Activated CD8-positive, alpha-beta memory T cell treated with anti-CD3 and anti-CD28 coated beads, Interleukin-2, amount 50 U/mL, for 1 hour (primary cell): ENCODE results near the gene KRT1.
"Not testable (repeated sequence)": the region's sequence is repeated elsewhere in the genome, so short reads cannot be mapped to it uniquely, and the experiment has no call there.

Experiments
- DNase-seq: peaks from one replicate; pipeline ENCODE4 v3.0.0-alpha.2; 2020; ENCODE audit errors: extremely low read depth

KRT1 gene

DNA sequence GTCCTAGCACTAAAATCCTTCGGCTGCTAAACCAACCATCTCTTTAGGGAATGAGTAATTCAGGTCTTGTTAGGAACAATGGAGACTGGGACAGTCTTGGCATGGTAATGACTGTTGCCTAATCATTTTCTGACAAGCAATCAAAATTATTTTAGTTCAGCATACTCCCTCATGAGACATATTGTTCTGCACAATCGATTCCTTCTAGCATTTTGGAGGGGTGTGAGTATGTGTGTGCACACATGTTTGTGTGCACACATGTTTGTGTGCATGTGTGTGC lies 2.1 kb upstream of the KRT1 start:
- no peak for DNase-seq

DNA sequence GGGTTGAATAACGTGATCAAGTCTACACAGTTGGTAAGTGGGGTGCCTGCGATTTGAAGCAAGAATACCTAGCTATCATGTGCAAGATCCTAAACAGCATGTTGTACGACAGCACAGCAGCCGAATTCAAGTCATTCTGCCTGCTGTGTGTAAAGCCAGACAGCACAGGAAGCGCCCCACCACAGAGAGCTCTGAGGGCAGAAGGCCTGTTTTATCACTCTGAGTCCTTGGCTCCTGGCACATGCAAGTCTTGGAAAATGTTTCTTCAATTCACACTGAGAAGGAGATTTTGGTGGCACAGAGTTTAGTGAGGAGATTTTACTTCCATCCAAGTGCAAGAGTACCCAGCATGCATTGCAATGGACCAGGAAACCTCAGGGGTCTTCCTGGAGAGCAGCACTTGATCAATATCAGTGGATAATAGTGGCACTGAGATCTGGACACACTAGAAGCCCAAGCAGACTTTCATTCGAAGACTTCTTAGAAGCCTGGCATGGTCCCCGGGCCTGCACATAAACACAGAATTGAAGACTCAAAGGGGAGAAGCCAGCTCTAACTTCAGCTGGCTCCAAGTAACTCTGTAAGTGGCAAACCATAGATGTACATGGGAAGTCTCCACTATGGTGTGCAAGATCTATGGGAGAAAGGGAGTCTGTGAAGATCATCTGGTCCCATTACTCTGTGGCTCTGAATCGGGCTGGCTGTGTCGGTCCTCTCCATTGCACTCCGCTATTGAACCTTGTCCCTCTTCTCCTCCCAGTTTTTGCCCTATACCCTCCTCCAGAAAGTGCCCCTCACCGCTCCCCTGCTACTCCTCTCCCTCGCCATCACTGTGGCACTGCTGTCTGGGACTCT lies 1.5 kb upstream of the KRT1 start:
- peak; percentile 8 for DNase-seq

DNA sequence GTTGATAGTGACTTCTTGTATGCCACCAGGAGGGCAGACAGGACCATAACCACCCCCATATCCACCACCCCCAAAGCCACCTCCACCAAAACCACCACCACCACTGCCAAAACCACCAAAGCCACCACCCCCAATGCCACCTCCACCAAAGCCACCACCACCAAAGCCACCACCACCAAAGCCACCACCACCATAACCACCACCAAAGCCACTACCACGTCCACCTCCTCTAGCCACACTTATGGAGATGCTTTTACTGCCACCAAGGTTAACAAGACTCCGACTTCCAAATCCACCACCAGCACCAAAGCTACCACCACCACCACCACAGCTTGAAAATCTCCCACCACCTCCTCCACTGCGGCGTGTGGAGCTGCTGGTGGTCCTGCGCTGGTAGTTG lies 332 bp downstream of the KRT1 start:
- DNase-seq: no peak

DNA sequence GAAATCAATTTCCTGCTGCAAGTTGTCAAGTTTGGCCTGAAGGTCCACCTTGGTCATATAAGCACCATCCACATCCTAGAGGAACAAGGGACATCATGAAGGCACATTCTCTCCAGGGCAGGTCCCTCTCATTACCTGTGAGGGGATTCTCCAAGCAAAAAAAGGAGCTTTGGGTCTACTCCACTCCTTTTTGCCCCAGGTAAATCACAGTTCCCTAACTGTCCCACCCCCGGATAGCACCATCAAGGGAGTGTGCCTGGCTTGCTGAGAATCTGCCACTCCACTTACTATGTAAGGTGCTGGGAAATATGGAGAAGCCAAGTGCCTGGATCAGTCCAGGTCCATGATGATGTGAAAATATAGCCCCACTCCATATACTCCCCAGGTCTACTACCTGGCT lies 2.5 kb downstream of the KRT1 start:
- DNase-seq: no peak

DNA sequence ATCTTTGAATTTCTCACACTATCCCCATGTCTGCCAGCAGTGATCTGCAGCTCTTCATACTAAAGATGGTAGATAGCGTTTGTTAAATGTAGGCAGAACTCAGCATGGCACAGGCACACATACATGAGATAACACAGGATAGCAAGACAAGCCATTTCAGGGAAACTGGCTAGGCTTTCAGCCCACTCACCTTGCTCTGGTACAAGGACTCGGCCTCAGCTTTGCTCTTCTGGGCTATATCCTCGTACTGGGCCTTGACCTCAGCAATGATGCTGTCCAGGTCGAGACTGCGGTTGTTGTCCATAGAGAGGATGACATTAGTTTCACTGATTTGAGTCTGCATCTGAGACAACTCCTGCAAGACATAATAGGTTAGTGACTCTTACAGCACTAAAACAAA lies 3.1 kb downstream of the KRT1 start:
- DNase-seq: no peak

DNA sequence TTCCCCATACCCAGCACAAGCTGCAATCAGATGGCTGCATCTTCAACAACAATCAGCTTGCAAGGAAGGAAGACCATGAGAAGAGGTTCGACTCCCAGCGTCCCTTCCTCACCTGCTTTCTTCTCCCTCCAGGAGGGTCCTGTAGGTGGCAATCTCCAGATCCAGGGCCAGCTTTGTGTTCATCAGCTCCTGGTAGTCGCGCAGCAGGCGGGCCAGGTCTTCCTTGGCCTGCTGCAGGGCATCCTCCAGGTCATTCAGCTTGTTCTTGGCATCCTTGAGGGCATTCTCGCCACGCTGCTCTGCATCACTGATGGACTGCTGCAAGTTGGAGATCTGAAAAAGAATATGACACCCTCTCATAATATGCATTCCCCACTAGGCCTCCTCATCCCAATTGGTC lies 4.0 kb downstream of the KRT1 start:
- DNase-seq: no peak

DNA sequence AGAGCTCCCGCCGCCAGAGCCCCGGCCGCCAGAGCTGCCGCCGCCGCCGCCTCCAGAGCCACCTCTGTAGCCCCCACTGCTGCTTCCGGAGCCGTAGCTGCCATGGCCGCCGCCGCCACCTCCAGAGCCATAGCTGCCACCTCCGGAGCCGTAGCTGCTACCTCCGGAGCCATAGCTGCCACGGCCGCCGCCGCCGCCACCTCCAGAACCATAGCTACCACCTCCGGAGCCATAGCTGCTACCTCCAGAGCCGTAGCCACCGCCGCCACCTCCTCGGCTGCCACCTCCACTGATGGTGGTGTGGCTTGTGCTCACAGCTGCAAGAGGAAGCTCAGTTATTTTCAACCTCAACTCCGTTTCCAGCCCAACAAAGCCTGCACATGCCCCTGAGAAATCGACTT lies 4.9 kb downstream of the KRT1 start:
- DNase-seq: no peak

DNA sequence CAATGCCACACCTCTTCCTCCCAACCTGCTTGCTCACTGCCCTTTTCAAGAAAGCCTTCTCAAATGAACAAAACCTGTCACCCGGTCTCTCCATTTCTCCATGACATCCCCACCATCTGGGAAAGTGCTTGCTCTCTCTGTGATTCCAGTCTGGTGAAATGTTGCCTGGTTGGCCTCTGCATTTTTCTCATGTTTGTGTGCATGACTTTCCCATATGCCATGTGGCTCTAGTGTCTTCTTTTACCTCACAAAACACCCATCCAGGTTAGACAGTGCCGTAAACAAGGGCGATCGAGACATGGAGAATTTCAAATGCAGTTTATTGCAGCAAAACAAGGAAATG lies 5.8 kb downstream of the KRT1 start:
- no peak for DNase-seq

DNA sequence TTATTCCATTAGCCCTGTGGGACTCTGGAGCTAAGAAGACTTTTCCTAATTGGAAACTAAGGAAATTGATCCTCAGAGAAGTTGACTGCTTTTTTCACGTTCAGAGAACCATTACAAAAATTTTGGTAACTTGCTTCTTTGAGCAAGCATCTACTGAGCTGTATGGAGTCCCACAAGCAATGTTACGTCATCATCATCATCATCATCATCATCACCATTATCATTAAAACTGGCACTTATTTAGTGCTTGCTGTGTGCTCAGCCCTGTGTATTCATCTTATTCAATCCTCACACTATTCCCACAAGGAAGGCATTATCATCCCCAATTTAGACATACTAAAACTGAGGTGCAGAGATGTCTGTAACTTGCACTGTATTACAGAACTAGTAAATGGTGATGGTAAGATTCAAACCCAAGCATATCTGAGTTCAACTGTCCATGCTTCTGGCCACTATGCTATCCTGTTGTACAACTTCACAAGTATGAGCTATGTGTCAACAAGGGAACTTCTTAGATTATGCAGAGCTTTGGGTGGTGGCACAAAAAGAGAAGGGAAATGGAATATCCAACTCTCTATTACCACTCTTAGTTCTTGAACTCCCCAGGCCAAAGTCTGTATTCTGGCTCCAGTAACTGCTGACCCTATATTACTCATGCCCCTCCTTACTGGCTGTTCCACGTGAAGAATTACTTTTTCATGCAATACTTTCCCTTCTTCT lies 6.3 kb downstream of the KRT1 start:
- no peak for DNase-seq

DNA sequence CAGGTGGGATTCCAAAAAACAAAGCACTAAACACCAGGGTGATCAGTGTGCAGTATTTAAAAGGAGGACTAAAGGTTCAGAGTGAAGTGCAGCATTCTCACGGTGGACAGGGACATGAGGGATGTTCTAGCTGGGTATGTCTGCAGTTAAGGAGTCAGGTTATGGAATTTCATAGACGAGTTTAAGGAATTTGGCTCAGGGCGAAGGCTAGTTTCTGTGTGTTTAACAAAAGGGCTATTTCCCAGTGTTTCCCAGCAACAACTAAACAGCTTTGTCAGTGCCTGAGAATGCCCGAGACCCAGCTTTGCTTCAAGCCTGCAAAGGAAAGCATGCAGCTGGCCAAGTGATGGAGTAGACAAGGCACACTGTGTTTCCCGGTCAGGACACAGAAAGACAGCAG lies 7.0 kb downstream of the KRT1 start:
- DNase-seq: no peak

DNA sequence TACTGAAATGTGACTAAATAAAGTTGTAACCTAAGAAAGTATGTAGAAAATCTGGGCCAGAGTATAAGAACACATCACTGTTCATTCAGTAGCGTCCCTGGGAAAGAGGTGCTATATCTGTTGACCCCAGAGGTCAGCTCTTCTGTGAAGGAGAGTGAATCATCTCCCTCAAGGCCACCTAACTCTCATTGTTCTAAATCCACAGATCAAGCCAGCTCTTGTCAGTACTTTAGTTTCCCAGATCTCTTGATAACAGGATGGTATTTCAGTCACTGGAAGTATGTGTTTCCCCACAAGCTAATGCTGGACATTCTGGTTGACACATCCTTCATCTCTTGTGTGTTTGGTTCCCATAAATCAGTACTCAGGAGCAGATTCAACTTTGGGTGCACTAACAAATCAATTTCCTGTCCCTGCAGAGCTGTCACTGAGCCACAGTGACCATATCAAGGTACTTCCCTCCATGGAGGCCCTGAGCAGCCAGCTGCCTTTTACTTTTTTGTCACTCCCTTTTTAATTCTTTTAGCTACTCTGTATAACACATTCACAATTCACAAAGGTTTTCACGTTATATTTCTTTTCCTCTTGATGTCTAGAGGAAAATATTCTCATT lies 7.8 kb downstream of the KRT1 start:
- no peak for DNase-seq

DNA sequence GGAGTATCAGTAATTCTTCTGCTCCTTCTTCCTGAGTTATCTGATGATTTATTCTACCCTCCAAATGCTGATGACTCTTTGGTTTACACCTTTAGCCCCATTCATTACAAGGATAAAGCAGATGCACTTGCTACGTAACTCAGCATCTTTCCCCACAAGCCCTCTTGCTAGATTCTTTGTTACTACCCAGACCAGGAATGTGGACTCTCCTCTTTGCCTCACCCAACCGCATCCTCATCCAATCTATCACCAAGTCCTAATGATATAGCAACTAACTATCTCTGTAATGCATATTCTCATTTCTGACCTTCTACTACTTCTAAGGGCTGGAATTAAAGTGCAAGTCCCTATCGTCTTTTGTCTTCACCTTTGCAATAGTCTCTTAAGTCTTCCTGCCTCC lies 9.2 kb downstream of the KRT1 start:
- DNase-seq: no peak

DNA sequence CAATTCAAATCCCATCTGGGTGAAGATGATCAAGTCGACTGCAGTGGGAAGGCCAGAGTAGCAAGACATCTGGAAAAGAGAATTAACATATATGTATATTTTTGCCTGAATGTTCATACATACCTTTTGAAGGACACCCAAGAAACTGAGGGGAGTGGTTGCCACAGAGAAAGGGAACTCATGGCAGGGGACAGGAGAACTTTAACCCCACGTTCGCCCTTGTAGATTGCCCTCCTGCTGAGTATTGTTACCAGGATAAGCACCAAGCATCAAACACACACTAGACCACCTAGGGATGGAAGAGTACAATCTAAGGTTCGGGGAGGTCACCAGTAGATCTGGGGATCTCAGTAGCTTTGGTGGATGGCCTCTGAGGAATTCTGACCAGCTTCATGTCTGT lies 9.7 kb downstream of the KRT1 start:
- no peak for DNase-seq

DNA sequence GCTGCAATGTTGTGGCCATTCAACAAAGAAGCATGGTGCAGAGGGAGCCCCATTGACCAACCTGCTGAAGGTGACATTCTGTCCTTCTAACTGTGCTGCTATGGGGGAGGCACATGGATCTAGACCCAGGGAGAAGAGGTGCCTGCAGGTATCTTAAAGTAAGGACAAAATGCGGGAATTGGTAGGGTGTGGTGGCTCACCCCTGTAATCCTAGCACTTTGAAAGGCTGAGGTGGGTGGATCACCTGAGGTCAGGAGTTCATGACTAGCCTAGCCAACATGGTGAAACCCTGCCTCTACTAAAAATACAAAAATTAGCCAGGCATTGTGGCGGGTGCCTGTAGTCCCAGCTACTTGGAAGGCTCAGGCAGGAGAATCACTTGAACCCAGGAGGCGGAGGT lies 10.3 kb downstream of the KRT1 start:
- DNase-seq: not testable (repeated sequence)

DNA sequence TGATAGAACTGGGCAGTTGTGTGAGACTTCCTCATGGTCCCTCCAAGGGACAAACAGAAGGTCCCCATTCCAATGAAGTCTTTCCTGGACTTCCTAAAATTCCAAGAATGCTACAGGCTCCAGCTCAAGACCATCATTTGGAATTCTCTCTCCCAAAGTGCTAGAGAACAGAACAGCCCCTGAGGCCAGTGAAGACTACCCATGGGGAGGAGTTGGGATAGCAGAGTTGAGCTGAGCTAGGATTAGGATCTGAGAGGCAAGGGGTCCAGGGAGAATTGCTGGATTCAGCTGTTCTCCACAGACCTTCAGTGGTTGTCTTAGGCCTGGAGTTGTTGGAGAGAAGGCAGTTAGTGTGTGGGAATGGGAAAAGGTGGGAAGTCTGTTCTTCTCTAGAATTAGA lies 10.8 kb downstream of the KRT1 start:
- no peak for DNase-seq

DNA sequence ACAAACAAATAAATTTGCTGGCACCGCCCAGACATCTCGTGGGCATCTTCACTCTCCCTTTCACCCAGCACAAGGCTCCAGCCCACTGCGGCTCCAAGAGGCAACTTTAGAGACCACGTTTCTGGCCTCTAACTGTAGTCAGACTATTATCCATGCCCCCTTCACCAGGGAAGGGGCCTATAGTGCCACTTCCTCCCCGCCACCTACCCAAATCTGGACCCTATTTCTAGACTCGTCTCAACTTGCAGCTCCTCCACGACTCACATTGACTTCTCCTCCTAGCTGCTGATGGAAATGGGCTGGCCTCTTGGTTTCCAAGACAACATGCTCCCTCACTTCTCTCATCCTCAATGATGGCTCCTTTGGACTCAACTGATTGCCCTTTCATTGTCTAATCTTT lies 12.3 kb downstream of the KRT1 start:
- no peak for DNase-seq

DNA sequence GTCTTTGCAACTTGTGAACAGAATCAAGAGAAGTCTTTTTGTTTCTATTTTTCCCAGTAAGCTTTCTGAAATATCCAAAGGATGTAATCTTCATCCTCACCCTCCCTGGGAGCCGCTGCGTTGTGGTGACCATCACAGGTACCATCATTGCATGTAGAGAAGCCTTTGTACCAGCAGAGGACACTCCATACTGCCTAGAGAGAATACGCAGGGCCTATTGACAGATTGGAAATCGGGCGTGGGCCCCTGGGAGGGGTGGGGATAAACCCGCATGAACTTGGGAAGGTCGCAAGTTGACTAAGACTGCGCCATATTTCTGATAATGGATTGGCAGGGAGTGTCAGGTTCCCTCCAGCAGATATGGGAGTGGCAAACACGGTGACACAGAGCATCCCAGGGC lies 12.7 kb downstream of the KRT1 start:
- DNase-seq: no peak

DNA sequence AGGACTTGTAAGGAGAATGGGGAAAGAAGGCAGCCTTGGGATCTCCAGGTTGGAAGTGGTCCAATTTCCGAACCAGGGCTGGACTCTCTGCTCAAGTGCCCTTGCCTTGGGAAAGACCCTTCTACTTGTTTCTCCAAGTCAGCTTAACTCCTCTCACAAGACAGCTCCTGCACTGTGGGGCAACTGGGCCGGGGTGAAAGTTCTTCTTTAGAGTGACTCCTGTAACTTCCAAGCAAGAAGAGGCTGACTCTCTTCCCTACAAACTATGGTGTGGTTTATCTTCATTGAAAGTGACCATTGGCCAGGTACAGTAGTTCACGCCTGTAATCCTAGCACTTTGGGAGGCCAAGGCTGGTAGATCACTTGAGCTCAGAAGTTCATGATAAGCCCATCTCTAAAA lies 13.7 kb downstream of the KRT1 start:
- no peak for DNase-seq

DNA sequence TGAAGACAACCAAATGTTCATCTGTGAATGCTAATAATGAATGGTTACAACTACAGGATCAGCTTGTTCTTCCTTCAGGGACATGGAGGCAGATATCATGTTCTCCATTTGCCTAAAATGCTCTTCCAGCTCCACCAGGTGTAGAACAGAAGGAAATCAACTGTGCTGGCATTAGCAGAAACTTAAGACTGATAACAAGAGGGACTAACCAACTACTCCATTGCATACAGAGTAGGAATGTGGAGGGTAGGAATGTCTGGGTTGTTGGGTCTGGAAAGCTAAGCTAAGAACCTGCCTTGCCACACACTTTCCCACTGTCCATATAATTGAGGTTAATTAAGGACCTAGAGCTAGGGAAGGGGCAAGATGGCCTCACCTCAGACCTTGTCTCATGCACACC lies 16.8 kb downstream of the KRT1 start:
- DNase-seq: no peak

DNA sequence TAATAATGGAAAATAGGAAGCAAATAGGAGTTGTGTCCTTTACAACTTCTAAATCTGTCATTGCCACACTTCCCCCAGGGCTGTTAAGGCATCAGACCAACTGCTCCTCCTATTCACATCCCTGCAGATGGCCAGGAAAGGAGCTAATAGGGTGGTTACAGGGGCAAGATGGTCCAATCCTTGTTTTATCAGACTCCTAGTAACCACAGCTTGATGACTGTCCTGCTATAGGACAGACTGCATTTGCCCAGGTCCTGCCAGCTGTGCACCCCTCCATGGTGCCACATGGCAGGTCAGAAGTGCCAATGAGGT lies 17.3 kb downstream of the KRT1 start:
- DNase-seq: no peak

DNA sequence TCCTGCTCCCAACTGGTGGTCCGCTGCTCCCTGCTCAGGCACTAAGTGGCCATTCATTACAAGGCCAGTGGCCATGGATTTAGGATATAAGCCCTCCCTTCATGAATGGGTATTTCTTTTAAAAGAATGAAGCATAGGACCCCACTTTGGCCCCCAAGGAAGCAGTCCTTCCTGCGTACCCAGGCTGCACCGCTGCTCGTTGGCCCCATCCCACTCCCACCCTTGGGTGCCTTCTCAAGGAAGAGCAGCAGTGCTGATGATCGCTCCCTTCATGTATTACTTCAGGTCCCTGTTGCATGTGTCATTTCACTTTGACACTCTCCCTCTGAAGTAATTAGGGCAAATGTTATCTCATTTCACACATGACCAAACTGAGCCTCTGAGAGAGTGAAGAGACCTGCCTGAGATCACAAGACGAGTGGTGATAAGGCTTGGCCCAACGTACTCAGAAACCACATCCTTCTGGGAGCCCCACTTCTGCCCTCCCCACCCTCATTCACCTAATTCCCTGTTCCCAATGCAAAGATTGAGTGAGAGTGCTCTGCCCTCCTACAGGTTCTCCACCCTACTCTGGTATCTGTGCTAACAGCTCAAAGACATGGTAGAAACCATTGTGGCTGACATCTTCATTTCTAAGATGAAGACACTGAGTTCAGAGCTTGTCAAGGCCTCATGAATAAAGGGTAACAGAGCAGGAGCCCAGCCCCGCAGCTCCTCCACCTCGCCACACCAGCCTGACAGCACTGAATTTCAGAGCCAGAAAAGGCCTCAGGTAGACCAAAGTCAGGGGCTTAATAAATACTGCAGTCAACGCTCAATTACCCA lies 17.9 kb downstream of the KRT1 start:
- no peak for DNase-seq

DNA sequence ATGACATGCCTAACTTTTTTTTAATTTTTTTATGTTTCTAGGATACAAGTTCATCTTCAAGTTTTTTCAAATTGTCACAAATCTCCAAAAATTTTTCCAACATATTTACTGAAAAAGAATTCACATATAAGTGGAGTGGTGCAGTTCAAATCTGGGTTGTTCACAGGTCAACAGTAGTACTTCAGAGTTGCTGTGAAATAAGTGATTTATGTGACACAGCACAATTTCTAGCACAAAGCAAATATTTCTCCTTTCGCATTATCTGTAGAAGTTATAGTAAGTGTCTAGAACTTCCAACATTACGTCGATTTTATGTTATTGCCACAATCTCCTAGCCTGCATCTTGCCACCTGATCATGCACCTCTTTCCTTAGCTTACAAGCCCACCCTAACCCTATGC lies 18.5 kb downstream of the KRT1 start:
- no peak for DNase-seq
